DOHH2 (cell line): ENCODE measurements around the gene C1QTNF1.

Source experiments
- CTCF ChIP-seq: fragments of 200-600 bp; sonication (generic); IDR thresholded peaks from one replicate; pipeline ENCODE4 v1.5.1; 2014; ENCODE audit warnings: antibody characterized with exemption, mild to moderate bottlenecking, low read depth, low read length; ENCODE audit not compliant: poor library complexity, severe bottlenecking
- EZH2phosphoT487 ChIP-seq: fragments of 200-600 bp; sonication (generic); IDR thresholded peaks from 2 replicates; pipeline ENCODE4 v1.6.1; 2017; ENCODE audit warnings: borderline replicate concordance, mild to moderate bottlenecking, antibody characterized with exemption, low read length, moderate library complexity, mixed read lengths

GRCh38 chr17:79045842-79046196, 21.9 kb downstream of the C1QTNF1 start:
- TF ChIP-seq EZH2phosphoT487 (no peak), CTCF (peak; percentile 89)
